ENCODE results near the gene VILL.
"Not testable (repeated sequence)": the region's sequence is repeated elsewhere in the genome, so short reads cannot be mapped to it uniquely, and the experiment has no call there.

GRCh38 chr3:38053813-38054498, 63.4 kb downstream of the VILL start:
- TF ChIP-seq, protein P1, sequence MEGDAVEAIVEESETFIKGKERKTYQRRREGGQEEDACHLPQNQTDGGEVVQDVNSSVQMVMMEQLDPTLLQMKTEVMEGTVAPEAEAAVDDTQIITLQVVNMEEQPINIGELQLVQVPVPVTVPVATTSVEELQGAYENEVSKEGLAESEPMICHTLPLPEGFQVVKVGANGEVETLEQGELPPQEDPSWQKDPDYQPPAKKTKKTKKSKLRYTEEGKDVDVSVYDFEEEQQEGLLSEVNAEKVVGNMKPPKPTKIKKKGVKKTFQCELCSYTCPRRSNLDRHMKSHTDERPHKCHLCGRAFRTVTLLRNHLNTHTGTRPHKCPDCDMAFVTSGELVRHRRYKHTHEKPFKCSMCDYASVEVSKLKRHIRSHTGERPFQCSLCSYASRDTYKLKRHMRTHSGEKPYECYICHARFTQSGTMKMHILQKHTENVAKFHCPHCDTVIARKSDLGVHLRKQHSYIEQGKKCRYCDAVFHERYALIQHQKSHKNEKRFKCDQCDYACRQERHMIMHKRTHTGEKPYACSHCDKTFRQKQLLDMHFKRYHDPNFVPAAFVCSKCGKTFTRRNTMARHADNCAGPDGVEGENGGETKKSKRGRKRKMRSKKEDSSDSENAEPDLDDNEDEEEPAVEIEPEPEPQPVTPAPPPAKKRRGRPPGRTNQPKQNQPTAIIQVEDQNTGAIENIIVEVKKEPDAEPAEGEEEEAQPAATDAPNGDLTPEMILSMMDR (IDR thresholded peaks at IDR 0.05) = not testable (repeated sequence)
- TF ChIP-seq POLR2AphosphoS5 (IDR thresholded peaks at IDR 0.05; ENCODE audit: low read depth, low read length); TCF7L2 (IDR thresholded peaks at IDR 0.05; ENCODE audit: low read depth, low read length); REST (IDR thresholded peaks at IDR 0.05; ENCODE audit: insufficient read depth in 1 of 2, low read depth in 2 of 2, low read length in 1 of 2); SIN3A (IDR thresholded peaks at IDR 0.05; ENCODE audit: borderline replicate concordance, insufficient read depth, low read depth, low read length): not testable (repeated sequence)

Data from Panc1 (cell line).